WTC11 (cell line): Measurements from ENCODE around the gene IAH1. TPM values are rescaled to one million over a fixed set of nuclear protein-coding genes. Genes with fewer than 3 reads are reported as not detected.

ENCODE experiments used
- ATAC-seq: fragments of 200-7000 bp; cut with Tn5 transposase; 2 replicates; pipeline ENCODE4 v1.10.0; 2021; ENCODE audit warnings: mild to moderate bottlenecking, moderate library complexity
- CTCF ChIA-PET: fragments of 300-600 bp; sonication (Branson Sonifier 250); formaldehyde crosslinking; loops from one replicate; lab custom pipeline; 2021; ENCODE audit warnings: antibody characterized with exemption; lab: Charles Lee
- POLR2A ChIA-PET: fragments of 350-600 bp; sonication (Branson Sonifier 250); formaldehyde crosslinking; loops from one replicate; lab custom pipeline; 2021; ENCODE audit warnings: antibody characterized with exemption; lab: Charles Lee
- DNase-seq: peaks from one replicate; pipeline ENCODE4 v3.0.0; 2021; ENCODE audit warnings: low spot score
- H3K27ac Mint-ChIP-seq: 2 replicates; pipeline ENCODE4 v1.8.0; 2021; ENCODE audit warnings: mixed read lengths
- H3K27me3 Mint-ChIP-seq: 2 replicates; pipeline ENCODE4 v1.8.0; 2021; ENCODE audit warnings: low read depth, mild to moderate bottlenecking, moderate library complexity, mixed read lengths
- H3K36me3 Mint-ChIP-seq: 2 replicates; pipeline ENCODE4 v1.8.0; 2021; ENCODE audit warnings: mixed read lengths
- H3K4me1 Mint-ChIP-seq: 2 replicates; pipeline ENCODE4 v1.8.0; 2022; ENCODE audit warnings: mixed read lengths
- H3K4me3 Mint-ChIP-seq: 2 replicates; pipeline ENCODE4 v1.8.0; 2021; ENCODE audit warnings: mild to moderate bottlenecking, moderate library complexity, mixed read lengths
- H3K9me3 Mint-ChIP-seq: 2 replicates; pipeline ENCODE4 v1.8.0; 2021; ENCODE audit warnings: mixed read lengths
- ETV6 ChIP-seq: sonication (generic); formaldehyde crosslinking; IDR thresholded peaks from 2 replicates; pipeline ENCODE4 v1.8.1; 2022; ENCODE audit warnings: mild to moderate bottlenecking, missing genetic modification reagents
- JUN ChIP-seq: sonication (generic); formaldehyde crosslinking; IDR thresholded peaks from 2 replicates; pipeline ENCODE4 v1.8.0; 2023; ENCODE audit warnings: mild to moderate bottlenecking, missing genetic modification reagents
- NR2C2 ChIP-seq: sonication (generic); formaldehyde crosslinking; IDR thresholded peaks from 2 replicates; pipeline ENCODE4 v1.8.0; 2022; ENCODE audit warnings: mild to moderate bottlenecking, missing genetic modification reagents
- RELA ChIP-seq: sonication (generic); formaldehyde crosslinking; IDR thresholded peaks from 2 replicates; pipeline ENCODE4 v1.8.1; 2022; ENCODE audit warnings: missing genetic modification reagents, mild to moderate bottlenecking, borderline replicate concordance
- SMAD3 ChIP-seq: sonication (generic); formaldehyde crosslinking; IDR thresholded peaks from 2 replicates; pipeline ENCODE4 v1.8.0; 2022; ENCODE audit warnings: missing genetic modification reagents, mild to moderate bottlenecking, borderline replicate concordance
- TP53 ChIP-seq: sonication (generic); formaldehyde crosslinking; IDR thresholded peaks from 2 replicates; pipeline ENCODE4 v1.8.1; 2023; ENCODE audit warnings: mild to moderate bottlenecking, missing genetic modification reagents
- ZBTB21 ChIP-seq: sonication (generic); formaldehyde crosslinking; IDR thresholded peaks from 2 replicates; pipeline ENCODE4 v1.8.1; 2023; ENCODE audit warnings: mild to moderate bottlenecking, missing genetic modification reagents, borderline replicate concordance
- ZNF317 ChIP-seq: sonication (generic); formaldehyde crosslinking; IDR thresholded peaks from 2 replicates; pipeline ENCODE4 v1.8.1; 2023; ENCODE audit warnings: low read depth, mild to moderate bottlenecking, moderate library complexity, missing genetic modification reagents, borderline replicate concordance
- ZNF416 ChIP-seq: fragments of 250-450 bp; sonication (Bioruptor Pico); IDR thresholded peaks from 2 replicates; pipeline ENCODE4 v1.9.0; 2021; ENCODE audit warnings: mild to moderate bottlenecking, inconsistent platforms
- ZNF423 ChIP-seq: fragments of 250-450 bp; sonication (Bioruptor Pico); IDR thresholded peaks from 2 replicates; pipeline ENCODE4 v2.1.2; 2022; ENCODE audit warnings: mild to moderate bottlenecking, moderate library complexity
- total RNA-seq: library from RNA; stranded (reverse); gene quantifications from 3 replicates; pipeline ENCODE4 v1.2.3, GENCODE V29; 2021
- TF ChIP-seq, protein P1 (sequence below): sonication (generic); formaldehyde crosslinking; IDR thresholded peaks from 2 replicates; pipeline ENCODE4 v1.8.1; 2023; ENCODE audit warnings: mild to moderate bottlenecking, missing genetic modification reagents
- TF ChIP-seq, protein P2 (sequence below): sonication (generic); formaldehyde crosslinking; IDR thresholded peaks from 2 replicates; pipeline ENCODE4 v1.8.0; 2023; ENCODE audit warnings: missing genetic modification reagents, mild to moderate bottlenecking, borderline replicate concordance
- TF ChIP-seq, protein P3 (sequence below): sonication (generic); formaldehyde crosslinking; IDR thresholded peaks from 2 replicates; pipeline ENCODE4 v1.8.0; 2023; ENCODE audit warnings: missing genetic modification reagents
- TF ChIP-seq, protein P4 (sequence below): sonication (generic); formaldehyde crosslinking; IDR thresholded peaks from 2 replicates; pipeline ENCODE4 v1.8.1; 2022; ENCODE audit warnings: mild to moderate bottlenecking, moderate library complexity, missing genetic modification reagents
- TF ChIP-seq, protein P5 (sequence below): sonication (generic); formaldehyde crosslinking; IDR thresholded peaks from 2 replicates; pipeline ENCODE4 v1.8.1; 2022; ENCODE audit warnings: missing genetic modification reagents, borderline replicate concordance
- TF ChIP-seq, protein P6 (sequence below): sonication (generic); formaldehyde crosslinking; conservative IDR thresholded peaks from 2 replicates; pipeline ENCODE4 v1.8.1; 2023; ENCODE audit warnings: mild to moderate bottlenecking, low read depth, missing genetic modification reagents, moderate library complexity
- TF ChIP-seq, protein P7 (sequence below): sonication (generic); formaldehyde crosslinking; IDR thresholded peaks from 2 replicates; pipeline ENCODE4 v1.8.0; 2023; ENCODE audit warnings: mild to moderate bottlenecking, missing genetic modification reagents
- TF ChIP-seq, protein P8 (sequence below): fragments of 250-450 bp; sonication (Bioruptor Pico); IDR thresholded peaks from 2 replicates; pipeline ENCODE4 v1.8.0; 2021; ENCODE audit warnings: mild to moderate bottlenecking

The IAH1 gene
- total RNA-seq, 1 experiment from 2014 or later: 14.4 TPM

DNA sequence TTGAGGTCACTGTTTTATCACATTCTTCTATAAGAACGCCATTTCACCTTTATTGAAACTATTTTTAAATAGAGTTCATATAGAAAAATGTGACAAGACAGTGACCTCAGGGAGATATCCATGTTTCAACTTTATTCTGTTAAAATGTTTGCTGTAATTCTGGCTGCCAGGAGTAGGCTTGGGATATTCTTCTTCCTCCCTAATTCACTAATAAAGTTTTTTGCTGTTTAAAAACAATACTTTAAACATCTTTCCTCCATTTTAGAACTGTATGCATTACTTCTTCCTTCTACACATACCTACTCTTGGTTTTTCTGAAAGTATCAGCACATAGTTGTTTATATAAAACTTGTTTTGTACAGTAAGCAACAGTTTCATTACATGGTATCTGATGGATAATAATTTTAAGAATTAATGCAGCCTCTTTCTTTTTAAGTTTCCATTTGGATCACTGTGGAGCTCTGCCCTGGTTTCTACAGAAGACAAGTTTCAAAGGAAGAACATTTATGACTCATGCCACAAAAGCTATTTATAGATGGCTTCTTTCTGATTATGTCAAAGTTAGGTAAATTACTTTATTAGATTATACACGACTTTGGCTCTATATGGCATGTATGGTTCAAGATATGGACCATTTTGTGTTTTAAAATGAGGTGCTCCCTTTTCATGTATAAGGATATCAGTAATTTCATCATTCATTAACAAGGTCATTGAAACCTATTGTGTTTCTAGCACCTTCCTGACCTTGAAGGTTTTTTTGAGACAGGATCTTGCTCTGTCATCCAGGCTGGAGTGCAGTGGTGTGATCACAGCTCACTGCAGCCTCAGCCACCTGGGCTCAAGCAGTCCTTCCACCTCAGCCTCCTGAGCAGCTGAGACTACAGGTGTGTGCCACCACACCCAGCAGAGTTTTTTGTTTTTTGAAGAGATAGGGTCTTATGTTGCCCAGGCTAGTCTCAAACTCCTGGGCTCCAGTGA is 43.7 kb upstream of the IAH1 start (continued):
- no peak for TF ChIP-seq ZNF317 (CRISPR knock-in tag)
- TF ChIP-seq, protein P1, sequence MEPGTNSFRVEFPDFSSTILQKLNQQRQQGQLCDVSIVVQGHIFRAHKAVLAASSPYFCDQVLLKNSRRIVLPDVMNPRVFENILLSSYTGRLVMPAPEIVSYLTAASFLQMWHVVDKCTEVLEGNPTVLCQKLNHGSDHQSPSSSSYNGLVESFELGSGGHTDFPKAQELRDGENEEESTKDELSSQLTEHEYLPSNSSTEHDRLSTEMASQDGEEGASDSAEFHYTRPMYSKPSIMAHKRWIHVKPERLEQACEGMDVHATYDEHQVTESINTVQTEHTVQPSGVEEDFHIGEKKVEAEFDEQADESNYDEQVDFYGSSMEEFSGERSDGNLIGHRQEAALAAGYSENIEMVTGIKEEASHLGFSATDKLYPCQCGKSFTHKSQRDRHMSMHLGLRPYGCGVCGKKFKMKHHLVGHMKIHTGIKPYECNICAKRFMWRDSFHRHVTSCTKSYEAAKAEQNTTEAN: no peak
- TF ChIP-seq, protein P2, sequence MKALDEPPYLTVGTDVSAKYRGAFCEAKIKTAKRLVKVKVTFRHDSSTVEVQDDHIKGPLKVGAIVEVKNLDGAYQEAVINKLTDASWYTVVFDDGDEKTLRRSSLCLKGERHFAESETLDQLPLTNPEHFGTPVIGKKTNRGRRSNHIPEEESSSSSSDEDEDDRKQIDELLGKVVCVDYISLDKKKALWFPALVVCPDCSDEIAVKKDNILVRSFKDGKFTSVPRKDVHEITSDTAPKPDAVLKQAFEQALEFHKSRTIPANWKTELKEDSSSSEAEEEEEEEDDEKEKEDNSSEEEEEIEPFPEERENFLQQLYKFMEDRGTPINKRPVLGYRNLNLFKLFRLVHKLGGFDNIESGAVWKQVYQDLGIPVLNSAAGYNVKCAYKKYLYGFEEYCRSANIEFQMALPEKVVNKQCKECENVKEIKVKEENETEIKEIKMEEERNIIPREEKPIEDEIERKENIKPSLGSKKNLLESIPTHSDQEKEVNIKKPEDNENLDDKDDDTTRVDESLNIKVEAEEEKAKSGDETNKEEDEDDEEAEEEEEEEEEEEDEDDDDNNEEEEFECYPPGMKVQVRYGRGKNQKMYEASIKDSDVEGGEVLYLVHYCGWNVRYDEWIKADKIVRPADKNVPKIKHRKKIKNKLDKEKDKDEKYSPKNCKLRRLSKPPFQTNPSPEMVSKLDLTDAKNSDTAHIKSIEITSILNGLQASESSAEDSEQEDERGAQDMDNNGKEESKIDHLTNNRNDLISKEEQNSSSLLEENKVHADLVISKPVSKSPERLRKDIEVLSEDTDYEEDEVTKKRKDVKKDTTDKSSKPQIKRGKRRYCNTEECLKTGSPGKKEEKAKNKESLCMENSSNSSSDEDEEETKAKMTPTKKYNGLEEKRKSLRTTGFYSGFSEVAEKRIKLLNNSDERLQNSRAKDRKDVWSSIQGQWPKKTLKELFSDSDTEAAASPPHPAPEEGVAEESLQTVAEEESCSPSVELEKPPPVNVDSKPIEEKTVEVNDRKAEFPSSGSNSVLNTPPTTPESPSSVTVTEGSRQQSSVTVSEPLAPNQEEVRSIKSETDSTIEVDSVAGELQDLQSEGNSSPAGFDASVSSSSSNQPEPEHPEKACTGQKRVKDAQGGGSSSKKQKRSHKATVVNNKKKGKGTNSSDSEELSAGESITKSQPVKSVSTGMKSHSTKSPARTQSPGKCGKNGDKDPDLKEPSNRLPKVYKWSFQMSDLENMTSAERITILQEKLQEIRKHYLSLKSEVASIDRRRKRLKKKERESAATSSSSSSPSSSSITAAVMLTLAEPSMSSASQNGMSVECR (CRISPR knock-in tag): no peak
- TF ChIP-seq SMAD3 (CRISPR knock-in tag): no peak
- TF ChIP-seq RELA (CRISPR knock-in tag): no peak
- TF ChIP-seq, protein P3, sequence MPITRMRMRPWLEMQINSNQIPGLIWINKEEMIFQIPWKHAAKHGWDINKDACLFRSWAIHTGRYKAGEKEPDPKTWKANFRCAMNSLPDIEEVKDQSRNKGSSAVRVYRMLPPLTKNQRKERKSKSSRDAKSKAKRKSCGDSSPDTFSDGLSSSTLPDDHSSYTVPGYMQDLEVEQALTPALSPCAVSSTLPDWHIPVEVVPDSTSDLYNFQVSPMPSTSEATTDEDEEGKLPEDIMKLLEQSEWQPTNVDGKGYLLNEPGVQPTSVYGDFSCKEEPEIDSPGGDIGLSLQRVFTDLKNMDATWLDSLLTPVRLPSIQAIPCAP (CRISPR knock-in tag): no peak
- TF ChIP-seq, protein P4, sequence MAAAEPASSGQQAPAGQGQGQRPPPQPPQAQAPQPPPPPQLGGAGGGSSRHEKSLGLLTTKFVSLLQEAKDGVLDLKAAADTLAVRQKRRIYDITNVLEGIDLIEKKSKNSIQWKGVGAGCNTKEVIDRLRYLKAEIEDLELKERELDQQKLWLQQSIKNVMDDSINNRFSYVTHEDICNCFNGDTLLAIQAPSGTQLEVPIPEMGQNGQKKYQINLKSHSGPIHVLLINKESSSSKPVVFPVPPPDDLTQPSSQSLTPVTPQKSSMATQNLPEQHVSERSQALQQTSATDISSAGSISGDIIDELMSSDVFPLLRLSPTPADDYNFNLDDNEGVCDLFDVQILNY: no peak

DNA sequence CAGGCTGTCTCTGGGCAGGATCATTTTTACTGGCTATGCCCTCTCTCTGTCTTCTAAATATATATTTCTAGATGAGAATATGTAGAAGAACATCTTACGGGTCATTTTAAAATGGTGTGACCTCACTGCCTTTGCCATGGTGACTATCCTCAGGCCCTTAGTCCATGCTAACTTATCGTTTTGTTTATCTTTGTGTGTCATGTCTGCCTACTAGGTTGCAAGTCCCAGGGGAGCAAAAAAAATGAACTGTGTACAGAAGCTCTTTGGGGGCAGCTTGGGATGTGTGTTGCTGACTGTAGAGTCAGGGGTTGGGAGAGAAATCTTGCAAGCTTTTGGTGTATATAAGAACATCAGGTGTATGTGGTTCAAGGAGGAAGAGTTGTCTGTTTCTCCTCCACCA is 39.9 kb upstream of the IAH1 start:
- ATAC-seq: no peak
- peaks cover 75% of the 10 kb centered on the region for H3K36me3 Mint-ChIP-seq
- no peaks in the 10 kb centered on the region for H3K9me3 Mint-ChIP-seq
- TF ChIP-seq, protein P5, sequence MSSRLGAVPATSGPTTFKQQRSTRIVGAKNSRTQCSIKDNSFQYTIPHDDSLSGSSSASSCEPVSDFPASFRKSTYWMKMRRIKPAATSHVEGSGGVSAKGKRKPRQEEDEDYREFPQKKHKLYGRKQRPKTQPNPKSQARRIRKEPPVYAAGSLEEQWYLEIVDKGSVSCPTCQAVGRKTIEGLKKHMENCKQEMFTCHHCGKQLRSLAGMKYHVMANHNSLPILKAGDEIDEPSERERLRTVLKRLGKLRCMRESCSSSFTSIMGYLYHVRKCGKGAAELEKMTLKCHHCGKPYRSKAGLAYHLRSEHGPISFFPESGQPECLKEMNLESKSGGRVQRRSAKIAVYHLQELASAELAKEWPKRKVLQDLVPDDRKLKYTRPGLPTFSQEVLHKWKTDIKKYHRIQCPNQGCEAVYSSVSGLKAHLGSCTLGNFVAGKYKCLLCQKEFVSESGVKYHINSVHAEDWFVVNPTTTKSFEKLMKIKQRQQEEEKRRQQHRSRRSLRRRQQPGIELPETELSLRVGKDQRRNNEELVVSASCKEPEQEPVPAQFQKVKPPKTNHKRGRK (CRISPR knock-in tag): no peak
- TF ChIP-seq ZNF317 (CRISPR knock-in tag) (no peak), ZBTB21 (CRISPR knock-in tag) (no peak), TP53 (CRISPR knock-in tag) (no peak), JUN (CRISPR knock-in tag) (no peak), ZNF416 (CRISPR knock-in tag) (no peak), ETV6 (no peak), NR2C2 (CRISPR knock-in tag) (no peak), ZNF423 (CRISPR knock-in tag) (no peak)
- TF ChIP-seq, protein P6, sequence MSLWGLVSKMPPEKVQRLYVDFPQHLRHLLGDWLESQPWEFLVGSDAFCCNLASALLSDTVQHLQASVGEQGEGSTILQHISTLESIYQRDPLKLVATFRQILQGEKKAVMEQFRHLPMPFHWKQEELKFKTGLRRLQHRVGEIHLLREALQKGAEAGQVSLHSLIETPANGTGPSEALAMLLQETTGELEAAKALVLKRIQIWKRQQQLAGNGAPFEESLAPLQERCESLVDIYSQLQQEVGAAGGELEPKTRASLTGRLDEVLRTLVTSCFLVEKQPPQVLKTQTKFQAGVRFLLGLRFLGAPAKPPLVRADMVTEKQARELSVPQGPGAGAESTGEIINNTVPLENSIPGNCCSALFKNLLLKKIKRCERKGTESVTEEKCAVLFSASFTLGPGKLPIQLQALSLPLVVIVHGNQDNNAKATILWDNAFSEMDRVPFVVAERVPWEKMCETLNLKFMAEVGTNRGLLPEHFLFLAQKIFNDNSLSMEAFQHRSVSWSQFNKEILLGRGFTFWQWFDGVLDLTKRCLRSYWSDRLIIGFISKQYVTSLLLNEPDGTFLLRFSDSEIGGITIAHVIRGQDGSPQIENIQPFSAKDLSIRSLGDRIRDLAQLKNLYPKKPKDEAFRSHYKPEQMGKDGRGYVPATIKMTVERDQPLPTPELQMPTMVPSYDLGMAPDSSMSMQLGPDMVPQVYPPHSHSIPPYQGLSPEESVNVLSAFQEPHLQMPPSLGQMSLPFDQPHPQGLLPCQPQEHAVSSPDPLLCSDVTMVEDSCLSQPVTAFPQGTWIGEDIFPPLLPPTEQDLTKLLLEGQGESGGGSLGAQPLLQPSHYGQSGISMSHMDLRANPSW (CRISPR knock-in tag): no peak
- TF ChIP-seq, protein P7, sequence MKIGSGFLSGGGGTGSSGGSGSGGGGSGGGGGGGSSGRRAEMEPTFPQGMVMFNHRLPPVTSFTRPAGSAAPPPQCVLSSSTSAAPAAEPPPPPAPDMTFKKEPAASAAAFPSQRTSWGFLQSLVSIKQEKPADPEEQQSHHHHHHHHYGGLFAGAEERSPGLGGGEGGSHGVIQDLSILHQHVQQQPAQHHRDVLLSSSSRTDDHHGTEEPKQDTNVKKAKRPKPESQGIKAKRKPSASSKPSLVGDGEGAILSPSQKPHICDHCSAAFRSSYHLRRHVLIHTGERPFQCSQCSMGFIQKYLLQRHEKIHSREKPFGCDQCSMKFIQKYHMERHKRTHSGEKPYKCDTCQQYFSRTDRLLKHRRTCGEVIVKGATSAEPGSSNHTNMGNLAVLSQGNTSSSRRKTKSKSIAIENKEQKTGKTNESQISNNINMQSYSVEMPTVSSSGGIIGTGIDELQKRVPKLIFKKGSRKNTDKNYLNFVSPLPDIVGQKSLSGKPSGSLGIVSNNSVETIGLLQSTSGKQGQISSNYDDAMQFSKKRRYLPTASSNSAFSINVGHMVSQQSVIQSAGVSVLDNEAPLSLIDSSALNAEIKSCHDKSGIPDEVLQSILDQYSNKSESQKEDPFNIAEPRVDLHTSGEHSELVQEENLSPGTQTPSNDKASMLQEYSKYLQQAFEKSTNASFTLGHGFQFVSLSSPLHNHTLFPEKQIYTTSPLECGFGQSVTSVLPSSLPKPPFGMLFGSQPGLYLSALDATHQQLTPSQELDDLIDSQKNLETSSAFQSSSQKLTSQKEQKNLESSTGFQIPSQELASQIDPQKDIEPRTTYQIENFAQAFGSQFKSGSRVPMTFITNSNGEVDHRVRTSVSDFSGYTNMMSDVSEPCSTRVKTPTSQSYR (CRISPR knock-in tag): no peak
- TF ChIP-seq, protein P8, sequence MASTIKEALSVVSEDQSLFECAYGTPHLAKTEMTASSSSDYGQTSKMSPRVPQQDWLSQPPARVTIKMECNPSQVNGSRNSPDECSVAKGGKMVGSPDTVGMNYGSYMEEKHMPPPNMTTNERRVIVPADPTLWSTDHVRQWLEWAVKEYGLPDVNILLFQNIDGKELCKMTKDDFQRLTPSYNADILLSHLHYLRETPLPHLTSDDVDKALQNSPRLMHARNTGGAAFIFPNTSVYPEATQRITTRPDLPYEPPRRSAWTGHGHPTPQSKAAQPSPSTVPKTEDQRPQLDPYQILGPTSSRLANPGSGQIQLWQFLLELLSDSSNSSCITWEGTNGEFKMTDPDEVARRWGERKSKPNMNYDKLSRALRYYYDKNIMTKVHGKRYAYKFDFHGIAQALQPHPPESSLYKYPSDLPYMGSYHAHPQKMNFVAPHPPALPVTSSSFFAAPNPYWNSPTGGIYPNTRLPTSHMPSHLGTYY (CRISPR knock-in tag): no peak

More for the DNA sequence above, 39.9 kb upstream of the IAH1 start:
- ChIA-PET POLR2A (no interaction called here), CTCF (interaction anchor here (0.6 kb wide), 1 partner anchor 47 kb away, joined by 5 read pairs; no protein-coding TSS in a partner anchor)
- Mint-ChIP-seq H3K4me1 (no peaks in the 10 kb centered on the region), H3K27ac (no peak overlapping the region), H3K4me3 (no peak overlapping the region), H3K27me3 (no peaks in the 10 kb centered on the region)
- no peak for DNase-seq
